ENCODE results near the gene PRKG1.

The PRKG1 gene

GRCh38 chr10:51599647-51600046 lies 525.4 kb downstream of the PRKG1 start:
- no peak for DNase-seq (ENCODE audit: low read depth)

DNA sequence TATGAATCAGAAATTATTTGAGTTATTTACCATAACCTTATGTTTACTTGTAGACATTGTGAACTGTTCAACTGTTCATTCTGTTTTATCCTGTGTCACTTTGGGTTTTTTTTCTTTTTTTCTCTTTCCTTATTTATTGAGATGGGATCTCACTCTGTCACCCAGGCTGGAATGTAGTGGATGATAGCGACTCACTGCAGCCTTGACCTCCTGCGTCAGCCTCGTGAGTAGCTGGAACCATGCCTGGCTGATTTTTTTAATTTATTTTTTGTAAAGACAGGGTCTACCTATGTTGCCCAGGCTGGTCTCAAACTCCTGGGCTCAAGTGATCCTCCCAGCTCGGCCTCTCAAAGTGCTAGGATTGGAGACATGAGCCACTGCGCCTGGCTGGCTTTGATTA lies 528.0 kb downstream of the PRKG1 start:
- no peak for DNase-seq (ENCODE audit: low read depth)

DNA sequence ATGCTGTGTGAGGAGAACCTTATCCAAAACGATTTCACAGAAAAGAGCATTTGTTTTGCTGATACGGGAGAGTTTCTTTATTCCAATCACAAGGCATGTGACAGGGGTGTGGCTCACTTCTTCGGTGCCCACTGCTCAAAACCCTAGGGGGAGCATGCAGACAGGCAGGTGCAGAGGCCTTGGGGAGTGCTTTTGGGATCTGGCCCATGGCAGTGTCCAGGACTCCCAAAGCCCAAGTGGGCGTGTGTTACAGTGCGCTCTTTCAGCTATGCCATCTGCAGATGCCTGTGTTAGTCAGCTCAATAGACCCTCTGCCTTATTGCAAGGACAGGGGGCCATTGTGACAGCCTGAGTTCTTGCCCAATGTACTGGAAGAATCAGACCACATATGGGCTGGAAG lies 530.3 kb downstream of the PRKG1 start:
- no peak for DNase-seq (ENCODE audit: low read depth)

GRCh38 chr10:51606825-51607462 lies 532.7 kb downstream of the PRKG1 start:
- no peak for DNase-seq (ENCODE audit: low read depth)

- DNase-seq (ENCODE audit: low read depth) = no peak
These were observed 533.2 kb downstream of the PRKG1 start for GRCh38 chr10:51607463-51607835.

DNA sequence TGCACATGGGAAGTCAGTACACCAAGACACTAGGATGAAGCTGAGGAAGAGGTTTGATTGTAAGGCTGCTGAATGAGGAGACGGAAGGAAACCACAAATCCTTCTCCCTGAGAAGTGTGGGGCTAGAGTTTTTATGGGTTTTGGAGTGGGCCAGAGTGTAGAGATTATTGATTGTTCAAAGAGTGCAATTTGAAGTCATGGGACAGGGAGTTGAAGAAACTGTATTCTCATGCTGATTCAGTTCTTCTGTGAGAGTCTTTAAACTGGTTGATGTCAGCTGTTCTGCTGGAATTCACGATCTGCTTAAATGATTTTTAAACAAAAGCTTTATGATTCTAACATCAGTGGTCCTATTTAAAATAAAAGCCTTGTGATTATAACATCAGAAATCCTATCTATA lies 533.9 kb downstream of the PRKG1 start:
- no peak for DNase-seq (ENCODE audit: low read depth)

DNA sequence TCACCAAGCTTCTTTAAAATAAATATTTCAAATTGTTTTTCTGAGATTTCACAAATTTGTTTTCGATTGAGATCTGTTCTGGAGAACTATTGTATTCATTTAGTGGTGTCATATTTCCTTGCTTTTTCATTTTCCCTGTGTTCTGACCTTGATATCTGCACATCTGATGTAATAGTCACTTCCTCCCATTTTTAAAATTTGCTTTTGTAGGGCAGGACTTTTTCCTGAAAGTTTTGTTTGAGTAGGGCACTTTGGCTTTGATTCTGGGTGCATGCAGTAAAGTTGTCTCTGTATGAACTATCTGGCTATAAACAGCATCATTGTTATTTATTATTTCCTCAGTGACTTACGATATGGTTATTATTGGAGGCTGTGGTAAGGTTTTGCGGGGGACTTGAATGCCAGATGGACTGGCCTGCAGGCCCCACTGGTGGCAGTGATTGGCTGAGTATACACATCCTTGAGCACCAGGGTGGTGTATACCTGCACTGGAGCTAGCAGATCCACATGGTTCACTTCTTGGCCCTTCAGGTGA lies 541.5 kb downstream of the PRKG1 start:
- no peak for DNase-seq (ENCODE audit: low read depth)

GRCh38 chr10:51617576-51618235 lies 543.4 kb downstream of the PRKG1 start:
- no peak for DNase-seq (ENCODE audit: low read depth)

DNA sequence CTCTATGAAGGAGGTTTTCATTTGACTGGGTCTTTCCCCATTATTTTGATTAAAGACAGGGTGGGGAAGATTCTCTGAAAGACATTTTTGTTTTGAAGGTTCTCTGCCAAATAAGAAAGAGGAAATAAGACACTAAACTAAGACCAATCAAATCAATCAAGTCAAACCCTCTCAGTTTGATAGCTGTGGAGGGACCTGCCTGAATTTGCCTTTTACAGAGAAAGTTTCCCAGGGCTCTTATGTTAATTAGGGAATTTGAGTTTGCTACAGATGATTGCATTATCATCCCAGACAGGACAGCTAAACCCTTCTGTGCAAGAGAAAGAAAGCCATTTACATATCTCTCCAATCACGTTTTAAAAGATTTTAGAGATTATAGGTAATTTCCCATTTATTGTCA lies 545.1 kb downstream of the PRKG1 start:
- no peak for DNase-seq (ENCODE audit: low read depth)

DNA sequence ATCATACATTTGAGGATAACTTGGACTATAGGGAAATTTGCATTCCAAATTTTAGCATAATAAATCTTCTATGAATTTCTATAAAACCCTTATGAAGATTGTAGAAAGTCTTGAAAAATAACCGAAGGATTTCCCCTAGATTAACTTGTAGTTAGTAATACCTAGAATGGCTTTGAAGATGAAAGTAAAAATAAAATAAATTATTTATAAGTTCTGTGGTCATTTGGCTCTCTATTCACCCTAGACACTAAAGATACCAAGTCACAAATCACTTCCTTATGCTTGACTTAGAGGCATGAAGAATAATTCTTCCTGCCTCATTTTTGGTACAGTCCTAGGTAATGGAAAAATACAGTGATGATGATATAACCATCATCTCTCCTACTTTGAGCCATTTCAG lies 545.8 kb downstream of the PRKG1 start:
- no peak for DNase-seq (ENCODE audit: low read depth)

GRCh38 chr10:51624013-51624412 lies 549.7 kb downstream of the PRKG1 start:
- no peak for DNase-seq (ENCODE audit: low read depth)

GRCh38 chr10:51629934-51630639 lies 555.8 kb downstream of the PRKG1 start:
- DNase-seq (ENCODE audit: low read depth) = no peak

DNA sequence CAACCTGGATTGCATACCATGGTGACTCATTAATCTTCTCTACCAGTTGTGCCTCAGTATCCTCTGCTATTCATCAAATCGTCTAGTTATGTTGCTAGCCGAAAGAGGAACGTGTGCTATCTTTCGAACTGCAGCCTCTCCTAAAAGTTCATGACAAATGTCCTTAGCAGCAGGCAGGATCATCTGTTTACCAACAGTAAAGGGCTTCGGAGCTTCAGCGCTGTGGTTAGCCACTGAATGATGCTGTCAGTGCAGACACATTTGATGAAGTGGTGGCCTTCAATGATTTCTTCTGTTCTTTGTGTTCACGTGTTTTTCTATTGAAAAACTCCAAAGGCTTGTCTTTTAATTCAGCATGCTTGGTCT lies 556.3 kb downstream of the PRKG1 start:
- DNase-seq (ENCODE audit: low read depth) = no peak

- no peak for DNase-seq (ENCODE audit: low read depth)
These were observed 561.1 kb downstream of the PRKG1 start for GRCh38 chr10:51635436-51635835.

- no peak for DNase-seq (ENCODE audit: low read depth)
These were observed 563.9 kb downstream of the PRKG1 start for GRCh38 chr10:51638211-51638610.

DNA sequence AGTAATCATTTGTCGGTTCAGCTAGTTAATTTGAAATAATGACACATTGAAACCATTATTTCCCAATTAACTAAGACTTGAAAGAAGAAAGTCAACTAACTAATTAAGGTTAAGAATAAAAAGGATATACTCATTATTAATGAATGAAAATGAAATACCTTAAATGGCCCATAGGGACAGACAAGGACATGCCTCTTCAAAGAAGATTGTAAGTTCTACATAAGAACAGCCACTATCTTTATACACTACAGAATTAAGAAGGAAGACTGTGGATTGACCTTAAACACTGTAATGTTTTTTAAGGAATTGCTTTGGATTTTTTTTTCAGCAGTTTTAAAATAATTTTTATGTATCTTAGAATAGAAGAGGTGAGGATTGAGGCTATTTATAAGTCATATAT lies 564.5 kb downstream of the PRKG1 start:
- no peak for DNase-seq (ENCODE audit: low read depth)

- DNase-seq (ENCODE audit: low read depth) = no peak
These were observed 566.0 kb downstream of the PRKG1 start for GRCh38 chr10:51640120-51640819.

GRCh38 chr10:51642581-51642980 lies 568.3 kb downstream of the PRKG1 start:
- no peak for DNase-seq (ENCODE audit: low read depth)

GRCh38 chr10:51643734-51644133 lies 569.4 kb downstream of the PRKG1 start:
- no peak for DNase-seq (ENCODE audit: low read depth)

DNA sequence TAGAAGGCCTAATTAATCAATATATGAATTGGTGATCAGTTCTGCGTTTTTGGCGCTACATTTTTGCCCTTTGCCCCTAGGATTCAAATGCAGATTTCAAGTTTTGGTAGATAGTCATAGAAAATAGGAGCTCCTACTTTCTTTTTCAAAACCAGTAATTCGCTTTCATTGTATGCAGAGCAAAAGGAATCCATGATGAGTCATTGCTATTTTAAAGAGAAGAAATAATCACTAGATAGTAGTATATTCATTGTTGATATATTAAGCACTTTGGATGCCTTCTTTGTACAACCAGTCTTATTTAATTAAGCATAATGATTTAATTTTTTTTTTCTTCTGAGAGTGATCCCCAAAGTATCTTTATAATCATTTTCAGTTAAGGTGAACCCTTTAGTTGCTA lies 574.8 kb downstream of the PRKG1 start:
- no peak for DNase-seq (ENCODE audit: low read depth)

DNA sequence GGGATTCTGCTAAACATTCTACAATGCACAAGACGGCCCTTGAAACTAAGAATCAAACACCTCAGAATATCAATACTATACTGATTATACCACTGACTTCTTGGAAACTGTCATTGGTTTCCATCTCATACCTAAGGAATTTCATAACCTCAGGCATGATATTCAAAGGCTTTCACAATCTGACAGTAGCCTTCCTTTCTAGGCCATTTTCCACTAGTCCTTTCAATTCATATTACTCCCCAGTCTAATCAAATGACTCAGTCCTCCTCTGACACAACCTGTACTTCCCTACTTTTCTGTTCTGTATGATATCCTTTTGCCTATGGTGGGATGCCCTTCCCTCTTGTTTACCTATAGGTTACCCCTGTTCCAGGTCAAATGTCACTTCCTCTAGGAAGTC lies 576.8 kb downstream of the PRKG1 start:
- DNase-seq (ENCODE audit: low read depth) = no peak

DNA sequence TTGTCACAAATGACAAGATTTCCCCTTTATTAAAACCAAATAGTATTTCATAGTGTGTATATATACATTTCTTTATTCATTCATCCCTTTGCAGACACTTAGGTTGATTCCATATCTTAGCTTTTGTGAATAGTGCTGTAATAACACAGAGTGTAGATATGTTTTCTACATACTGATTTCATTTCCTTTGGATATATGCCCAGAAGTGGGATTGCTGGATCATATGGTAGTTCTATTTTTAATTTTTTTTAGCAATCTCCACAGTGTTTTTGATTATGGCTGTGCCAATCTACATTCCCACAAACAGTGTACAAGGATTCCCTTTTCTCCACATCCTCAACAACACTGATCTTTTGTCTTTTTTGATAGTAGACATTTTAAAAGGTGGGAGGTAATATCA lies 578.7 kb downstream of the PRKG1 start:
- no peak for DNase-seq (ENCODE audit: low read depth)

DNA sequence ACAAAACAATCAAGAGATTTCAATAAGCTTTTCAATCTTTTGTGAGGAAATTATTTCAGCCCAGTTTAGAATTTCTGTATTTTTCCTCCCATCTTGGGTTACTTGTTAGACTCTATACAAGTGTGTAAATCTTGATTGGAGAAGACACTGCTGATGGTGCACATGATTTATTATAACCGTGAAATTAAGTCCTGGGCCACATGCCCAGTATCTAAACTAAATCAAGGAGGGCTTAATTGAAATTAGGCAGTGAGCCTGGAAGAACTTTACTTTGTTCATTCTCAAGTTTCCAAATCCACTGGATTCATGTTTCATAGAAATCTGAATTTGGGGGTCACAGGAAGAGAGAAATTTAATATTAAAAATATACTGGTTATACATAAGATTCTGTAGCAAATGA lies 580.6 kb downstream of the PRKG1 start:
- no peak for DNase-seq (ENCODE audit: low read depth)

All from HS-27A (cell line).